Right ventricle myocardium inferior (tissue), 1 donor: ENCODE data around the gene ACMSD. TPM values are rescaled to one million over a fixed set of nuclear protein-coding genes. Genes with fewer than 3 reads are reported as not detected.
"Not testable (repeated sequence)": the region's sequence is repeated elsewhere in the genome, so short reads cannot be mapped to it uniquely, and the experiment has no call there.

Source experiments
- ATAC-seq: fragments of 200-7000 bp; cut with Tn5 transposase; one replicate; pipeline ENCODE4 v1.9.1; 2020; ENCODE audit warnings: mild to moderate bottlenecking, moderate library complexity
- DNase-seq: peaks from one replicate; pipeline ENCODE4 v3.0.0; 2021; ENCODE audit errors: missing footprints
- intact Hi-C: fragments of 100-400 bp; cut with DNase I; formaldehyde crosslinking; loops from one replicate; pipeline ENCODE4 v1.11.0; 2022
- long read RNA-seq: library from polyadenylated mRNA; unstranded; transcript quantifications from one replicate; pipeline ENCODE4 v2.0.0, GENCODE V29; 2021
- total RNA-seq: library from RNA; stranded (reverse); fragmentation: NEBNext Ultra II Directional; extraction: Animal tissue kit (Norgen Biotek cat#: 25700); gene quantifications from one replicate; pipeline ENCODE4 v1.2.1, GENCODE V29; 2021
- donor health status: DM: no; HTN: yes; CAD: no; lungs with severe emphysema.

The ACMSD gene
- total RNA-seq, result not detected
- long read RNA-seq, result 0 reads

DNA sequence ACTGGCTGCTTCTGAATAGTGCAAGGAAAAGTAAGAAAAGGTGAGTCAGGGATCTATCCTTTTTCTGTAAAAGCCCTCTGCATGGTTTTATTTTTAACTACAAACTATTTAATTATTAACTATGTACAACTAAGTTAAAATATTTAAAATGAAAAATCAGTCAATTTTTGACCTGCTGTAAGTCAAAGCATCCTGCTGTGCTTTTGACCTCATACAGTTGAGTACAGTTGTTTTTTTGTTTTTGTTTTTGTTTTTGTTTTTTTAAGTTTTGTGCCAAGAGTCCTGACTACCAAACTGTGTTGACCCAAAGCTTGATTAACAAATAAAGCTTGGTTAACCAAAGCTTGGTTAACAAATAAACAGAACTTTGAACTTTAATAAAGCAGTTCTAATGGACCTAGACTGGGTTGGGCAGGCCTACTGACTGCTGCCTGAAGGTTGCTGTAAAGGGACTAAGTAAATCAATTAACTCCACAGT is at the start of gene ACMSD:
ACMSD (plus strand) TSS at position 474 of the 478 bp plus-strand sequence. CDS start 67 bp downstream, outside the sequence.
- ATAC-seq, result no peak
- intact Hi-C loops, result no loop called here

DNA sequence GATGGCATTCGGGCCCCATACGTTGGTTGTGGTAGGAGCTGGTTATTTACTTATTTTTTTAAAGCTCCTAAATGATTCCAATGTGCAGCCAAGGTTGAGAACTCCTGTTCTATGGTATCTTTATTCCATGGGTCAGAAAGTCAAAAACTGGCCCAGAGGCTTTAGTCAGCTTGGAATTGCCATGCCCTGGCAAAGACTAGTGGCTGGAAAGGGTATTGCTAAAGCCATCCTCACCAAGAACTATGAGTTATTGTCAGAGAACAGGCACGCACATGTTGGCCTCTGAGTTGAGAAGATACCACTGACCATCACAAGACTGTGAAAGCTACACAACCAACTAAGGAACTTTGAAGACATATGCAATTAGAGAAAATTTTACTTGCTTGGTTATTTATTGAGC is 47.9 kb upstream of the ACMSD start:
- no peak for DNase-seq
- ATAC-seq, result no peak
- intact Hi-C loops, result loop anchor here (5.0 kb wide), 1 partner anchor 62 kb away; no protein-coding TSS in a partner anchor

More for the DNA sequence above, at the start of gene ACMSD:
- DNase-seq, result no peak

DNA sequence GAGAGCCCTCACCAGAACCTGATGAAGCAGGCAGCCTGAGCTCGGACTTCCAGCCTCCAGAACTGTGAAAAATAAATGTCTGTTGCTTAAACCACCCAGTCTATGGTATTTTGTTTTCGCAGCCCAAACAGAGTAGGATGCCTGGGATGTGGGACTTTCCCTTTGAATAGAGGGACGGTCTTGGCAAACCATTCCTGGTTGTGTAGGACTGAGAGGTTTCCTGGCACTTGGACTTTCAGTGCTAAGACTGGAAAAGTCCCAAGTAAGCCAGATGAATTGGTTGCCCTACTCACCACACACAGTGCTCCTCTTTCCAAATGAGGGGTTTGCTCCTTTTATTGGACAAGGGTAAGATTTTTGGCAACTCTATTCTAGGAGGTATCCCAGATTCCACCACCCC is 46.8 kb upstream of the ACMSD start:
- DNase-seq, result no peak
- intact Hi-C loops, result loop anchor here (5.0 kb wide), 1 partner anchor 61 kb away; no protein-coding TSS in a partner anchor
- ATAC-seq, result no peak

- DNase-seq, result no peak
- intact Hi-C loops, result loop anchor here (5.0 kb wide), 1 partner anchor 60 kb away; no protein-coding TSS in a partner anchor
- no peak for ATAC-seq
Observed at GRCh38 chr2:134792186-134792585, 46.2 kb upstream of the ACMSD start.

- no peak for DNase-seq
- ATAC-seq, result no peak
- intact Hi-C loops, result no loop called here
Observed at GRCh38 chr2:134795765-134796164, 42.7 kb upstream of the ACMSD start.

DNA sequence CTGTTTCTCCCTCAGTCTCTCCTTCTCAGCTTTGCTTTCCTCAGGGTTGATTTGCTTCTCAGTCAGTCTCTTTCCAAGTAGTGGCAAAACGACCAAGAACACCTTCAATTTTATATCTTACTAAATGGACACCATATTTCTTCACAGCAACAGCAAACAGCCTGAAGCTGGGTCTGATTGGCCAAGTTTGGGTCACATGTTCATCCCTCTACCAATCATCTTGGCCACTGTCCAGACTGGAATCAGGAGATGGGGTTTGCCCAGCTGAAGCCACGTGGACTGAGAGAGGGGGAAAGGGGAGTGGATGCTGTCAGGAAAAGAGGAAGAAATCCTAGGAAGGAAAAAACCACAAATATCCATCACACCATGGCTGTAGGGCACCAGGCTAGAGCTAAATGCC is 42.0 kb upstream of the ACMSD start:
- intact Hi-C loops, result no loop called here
- DNase-seq, result no peak
- no peak for ATAC-seq

DNA sequence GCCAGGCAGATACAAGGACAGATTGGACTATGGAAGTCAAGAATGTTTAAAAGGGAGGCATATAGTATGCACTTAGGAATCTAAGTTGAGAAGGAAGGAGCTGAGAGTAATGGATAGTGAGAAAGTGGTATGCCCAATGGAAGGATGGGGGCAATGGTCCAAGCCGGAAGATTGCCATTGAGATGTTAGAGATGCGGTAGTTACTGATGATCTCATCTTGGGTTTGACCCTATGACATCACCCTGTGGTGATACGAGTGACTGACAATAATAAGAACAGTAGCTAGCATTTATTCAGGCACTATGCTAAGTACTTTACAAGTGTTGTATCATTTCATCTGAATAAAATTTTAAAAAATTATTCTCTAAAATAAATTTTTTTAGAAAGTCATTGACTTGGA is 38.5 kb upstream of the ACMSD start:
- ATAC-seq (no peak), DNase-seq (no peak)
- intact Hi-C loops, result no loop called here

GRCh38 chr2:134800341-134800740 is 38.1 kb upstream of the ACMSD start:
- DNase-seq (no peak), ATAC-seq (no peak)
- intact Hi-C loops, result no loop called here

GRCh38 chr2:134803609-134804405 is 34.6 kb upstream of the ACMSD start:
- intact Hi-C loops, result not testable (repeated sequence)

GRCh38 chr2:134815741-134816140 is 22.7 kb upstream of the ACMSD start:
- intact Hi-C loops, result no loop called here
- DNase-seq, result no peak
- no peak for ATAC-seq

More at GRCh38 chr2:134803609-134804405, 34.6 kb upstream of the ACMSD start:
- ATAC-seq, DNase-seq: not testable (repeated sequence)

DNA sequence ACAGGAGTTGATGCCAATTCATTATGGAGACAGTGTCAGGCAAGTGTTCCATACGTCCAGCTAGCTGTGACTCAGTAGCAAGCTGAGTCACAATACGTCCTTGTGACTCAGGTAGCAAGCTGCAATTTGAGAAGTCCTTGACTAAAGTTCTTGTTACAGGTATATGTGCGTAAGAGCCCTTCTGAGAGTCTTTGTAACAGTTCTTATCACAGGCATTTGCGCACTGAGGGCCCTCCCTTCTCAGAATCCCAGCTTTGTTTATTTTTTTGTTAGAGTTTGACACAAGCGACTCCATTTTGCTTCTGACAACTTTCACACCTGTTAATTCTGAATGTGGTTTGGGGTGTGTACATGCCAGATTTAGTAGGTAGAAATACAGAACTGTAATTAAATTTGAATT is 20.1 kb upstream of the ACMSD start:
- ATAC-seq (no peak), DNase-seq (no peak)
- intact Hi-C loops, result no loop called here

DNA sequence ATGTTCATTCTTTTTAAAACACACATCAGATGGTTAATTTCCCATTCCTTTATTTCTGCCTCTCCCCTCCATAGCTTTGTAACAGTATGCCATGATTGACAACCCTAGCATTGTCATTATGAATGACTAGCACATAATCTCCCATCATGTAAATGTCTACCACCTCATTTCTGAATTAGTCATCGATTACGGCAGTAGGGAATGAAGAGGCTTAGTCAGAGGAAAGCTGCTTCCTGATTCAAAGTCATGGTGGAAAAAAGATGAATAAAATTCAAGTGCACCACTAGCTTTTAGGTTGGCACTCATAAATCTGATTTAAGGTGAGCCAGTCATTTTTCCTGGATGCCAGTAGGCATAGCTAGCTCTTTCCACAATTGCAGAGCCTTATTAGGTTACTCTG is 19.1 kb upstream of the ACMSD start:
- DNase-seq, result no peak
- intact Hi-C loops, result no loop called here
- ATAC-seq, result no peak

DNA sequence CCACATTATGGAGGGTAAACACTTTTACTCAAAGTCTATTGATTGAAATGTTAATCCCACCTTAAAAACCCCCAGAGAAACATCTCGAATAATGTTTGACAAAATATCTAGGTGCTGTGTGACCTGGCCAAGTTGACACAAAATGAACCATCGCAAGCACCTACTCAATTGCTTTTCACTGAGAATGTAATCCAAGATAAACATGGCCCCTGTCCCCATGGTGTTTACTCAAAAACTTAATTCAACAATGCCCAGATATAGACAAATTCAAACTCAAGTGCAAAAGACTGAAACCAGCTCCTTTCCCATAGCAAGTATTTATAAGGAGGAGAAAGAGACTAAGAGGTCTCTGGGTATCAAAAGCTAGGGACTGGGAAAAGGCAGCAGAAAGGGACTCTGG is 15.0 kb upstream of the ACMSD start:
- ATAC-seq, result no peak
- intact Hi-C loops, result no loop called here
- no peak for DNase-seq

GRCh38 chr2:134823832-134824231 is 14.6 kb upstream of the ACMSD start:
- intact Hi-C loops, result no loop called here
- ATAC-seq (no peak), DNase-seq (no peak)

DNA sequence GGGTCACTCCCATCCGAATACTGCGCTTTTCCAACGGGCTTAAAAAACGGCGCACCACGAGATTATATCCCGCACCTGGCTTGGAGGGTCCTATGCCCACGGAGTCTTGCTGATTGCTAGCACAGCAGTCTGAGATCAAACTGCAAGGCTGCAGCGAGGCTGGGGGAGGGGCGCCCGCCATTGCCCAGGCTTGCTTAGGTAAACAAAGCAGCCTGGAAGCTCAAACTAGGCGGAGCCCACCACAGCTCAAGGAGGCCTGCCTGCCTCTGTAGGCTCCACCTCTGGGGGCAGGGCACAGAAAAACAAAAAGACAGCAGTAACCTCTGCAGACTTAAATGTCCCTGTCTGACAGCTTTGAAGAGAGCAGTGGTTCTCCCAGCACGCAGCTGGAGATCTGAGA is 12.7 kb upstream of the ACMSD start:
- intact Hi-C loops, ATAC-seq: not testable (repeated sequence)

DNA sequence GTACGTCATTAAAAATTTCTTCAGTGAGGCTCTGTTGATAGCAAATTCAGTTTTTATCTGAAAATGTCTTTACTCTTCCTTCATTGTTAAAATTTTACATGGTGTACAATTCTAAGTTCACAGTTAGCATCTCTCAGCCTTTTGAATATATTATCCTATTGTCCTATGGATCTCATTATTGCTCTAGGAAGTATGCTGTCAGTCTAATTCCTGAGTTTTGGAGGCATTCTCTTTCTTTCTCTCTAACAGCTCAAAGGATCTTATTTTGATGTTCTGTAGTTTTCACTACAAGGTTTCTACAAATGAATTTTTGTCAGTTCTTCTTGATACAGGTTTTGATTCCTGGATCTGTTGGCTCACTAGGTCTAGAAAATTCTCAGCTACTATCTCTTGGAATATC is 2.9 kb upstream of the ACMSD start:
- ATAC-seq (no peak), DNase-seq (no peak)
- intact Hi-C loops, result no loop called here

More for the DNA sequence above, 12.7 kb upstream of the ACMSD start:
- not testable (repeated sequence) for DNase-seq

DNA sequence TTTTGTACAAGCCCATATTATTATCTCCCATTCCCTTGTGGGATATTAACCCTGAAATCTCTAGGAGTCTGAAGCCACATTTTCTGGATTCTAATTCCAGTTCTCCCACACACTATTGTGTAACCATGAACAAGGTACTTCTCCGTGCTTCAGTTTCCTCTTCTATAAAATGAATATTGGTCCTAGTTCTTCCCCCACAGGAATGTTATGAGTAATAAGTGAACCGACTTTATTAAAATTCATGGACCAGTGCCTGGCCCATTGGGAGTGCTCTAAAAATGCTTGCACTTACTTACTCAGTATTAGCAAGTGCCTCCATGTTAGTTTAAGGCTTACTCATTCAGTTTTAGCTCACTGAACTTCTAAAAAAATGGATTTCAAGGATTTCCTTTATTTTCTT is 1.4 kb upstream of the ACMSD start:
- no peak for DNase-seq
- no peak for ATAC-seq
- intact Hi-C loops, result no loop called here

DNA sequence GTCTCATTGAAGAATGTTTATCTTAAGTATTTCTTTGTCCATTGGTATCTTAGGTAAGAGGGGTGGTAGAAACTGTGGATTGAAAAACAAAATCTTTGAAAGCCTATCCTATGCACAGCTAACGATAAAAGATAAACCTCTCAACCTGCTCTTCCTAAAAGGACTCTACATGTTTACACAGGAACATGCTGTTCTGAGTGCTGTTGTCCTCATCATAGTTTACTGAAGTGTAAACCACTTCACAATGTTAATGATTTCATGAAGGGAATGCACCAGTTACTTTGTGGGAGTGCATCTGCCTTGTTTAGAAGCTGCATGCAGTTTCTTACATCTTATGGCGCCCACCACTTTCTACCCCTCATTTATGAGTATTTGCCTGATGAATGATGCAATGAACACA is 1.2 kb downstream of the ACMSD start:
- DNase-seq (no peak), ATAC-seq (no peak)
- intact Hi-C loops, result no loop called here

DNA sequence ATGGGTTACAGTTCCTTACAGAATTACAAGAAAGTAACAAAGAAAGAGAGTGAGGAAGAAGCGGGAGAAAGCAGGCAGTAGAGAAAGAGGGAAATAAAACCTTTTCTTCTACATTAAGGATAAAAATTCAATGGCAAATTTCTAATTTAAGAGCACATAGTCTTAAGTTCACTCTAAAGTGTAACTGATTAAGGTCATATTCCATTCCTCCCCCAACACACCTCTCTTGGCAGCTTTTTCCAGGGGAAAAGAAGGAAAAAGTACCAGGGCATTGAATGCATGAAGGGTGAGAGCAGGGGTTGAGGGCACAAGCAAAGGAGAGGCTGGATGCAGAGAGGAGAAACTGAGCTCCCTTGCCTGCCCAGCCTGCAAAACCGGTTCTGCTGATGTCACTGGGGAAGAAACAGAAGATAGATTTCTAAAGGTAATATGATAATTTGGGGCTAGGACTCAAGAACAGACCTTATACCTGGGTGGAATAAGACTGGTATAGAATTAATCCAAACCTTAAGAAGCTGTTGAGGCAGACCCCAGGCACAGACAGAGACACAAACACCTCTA is 4.6 kb downstream of the ACMSD start:
- DNase-seq, result no peak
- intact Hi-C loops, result no loop called here
- no peak for ATAC-seq

- no peak for DNase-seq
- intact Hi-C loops, result no loop called here
- no peak for ATAC-seq
Observed at GRCh38 chr2:134843968-134844367, 5.6 kb downstream of the ACMSD start.
